ENCODE results near the gene NEUROD2.

DNA sequence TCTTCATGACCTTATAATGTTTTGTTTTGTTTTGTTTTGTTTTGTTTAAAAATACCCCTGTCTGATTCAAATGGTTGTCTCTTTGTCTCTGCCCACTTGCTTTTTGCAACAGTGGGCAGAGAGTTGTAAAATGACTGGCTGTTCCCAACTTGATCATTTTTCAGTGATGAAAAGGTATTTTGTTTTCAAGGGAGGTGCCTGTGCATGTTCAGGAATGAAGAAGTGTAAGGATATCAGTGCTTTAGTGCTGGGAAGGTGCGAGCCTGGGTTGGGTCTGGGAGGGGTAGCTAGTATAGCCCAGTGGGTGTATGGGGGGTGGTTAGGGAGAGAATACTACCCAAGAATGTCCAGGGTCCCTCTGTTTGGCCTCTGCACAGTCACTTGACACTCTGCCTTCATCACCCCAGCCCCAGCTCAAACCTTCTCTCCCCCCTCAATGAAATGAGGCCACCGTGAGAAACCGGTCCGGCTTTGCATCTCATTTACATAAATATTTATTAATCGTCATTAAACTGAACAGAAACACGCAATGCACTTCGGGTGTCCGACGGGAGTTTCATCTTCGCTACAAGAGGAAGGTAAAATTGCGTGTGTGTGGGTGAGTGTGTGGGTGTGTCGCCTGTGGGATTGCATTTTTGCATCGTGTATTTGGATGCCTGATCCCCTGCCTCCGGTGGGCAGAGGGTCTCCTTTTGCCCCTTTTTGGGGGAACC, 4.3 kb downstream of the NEUROD2 start:
- TF ChIP-seq, protein P1, sequence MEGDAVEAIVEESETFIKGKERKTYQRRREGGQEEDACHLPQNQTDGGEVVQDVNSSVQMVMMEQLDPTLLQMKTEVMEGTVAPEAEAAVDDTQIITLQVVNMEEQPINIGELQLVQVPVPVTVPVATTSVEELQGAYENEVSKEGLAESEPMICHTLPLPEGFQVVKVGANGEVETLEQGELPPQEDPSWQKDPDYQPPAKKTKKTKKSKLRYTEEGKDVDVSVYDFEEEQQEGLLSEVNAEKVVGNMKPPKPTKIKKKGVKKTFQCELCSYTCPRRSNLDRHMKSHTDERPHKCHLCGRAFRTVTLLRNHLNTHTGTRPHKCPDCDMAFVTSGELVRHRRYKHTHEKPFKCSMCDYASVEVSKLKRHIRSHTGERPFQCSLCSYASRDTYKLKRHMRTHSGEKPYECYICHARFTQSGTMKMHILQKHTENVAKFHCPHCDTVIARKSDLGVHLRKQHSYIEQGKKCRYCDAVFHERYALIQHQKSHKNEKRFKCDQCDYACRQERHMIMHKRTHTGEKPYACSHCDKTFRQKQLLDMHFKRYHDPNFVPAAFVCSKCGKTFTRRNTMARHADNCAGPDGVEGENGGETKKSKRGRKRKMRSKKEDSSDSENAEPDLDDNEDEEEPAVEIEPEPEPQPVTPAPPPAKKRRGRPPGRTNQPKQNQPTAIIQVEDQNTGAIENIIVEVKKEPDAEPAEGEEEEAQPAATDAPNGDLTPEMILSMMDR (IDR thresholded peaks at IDR 0.05 in 8 of 11, conservative IDR thresholded peaks at IDR 0.05 in 3 of 11) = no peak
- no peak for TF ChIP-seq POLR2AphosphoS5 (IDR thresholded peaks at IDR 0.05)
- TF ChIP-seq POLR2A (IDR thresholded peaks at IDR 0.05) = no peak

Data from spleen (tissue), 7 donors.